HS-27A (cell line): ENCODE data around the gene CLIC5.

Source experiments
- DNase-seq: peaks from one replicate; pipeline ENCODE4 v3.0.0-alpha.2; 2012; ENCODE audit warnings: low read depth, missing footprints

CLIC5 gene

GRCh38 chr6:45892196-45892595 lies 123.5 kb downstream of the CLIC5 start:
- no peak for DNase-seq

- no peak for DNase-seq
These were observed 128.9 kb downstream of the CLIC5 start for GRCh38 chr6:45886776-45887175.

- DNase-seq: no peak
These were observed 131.3 kb downstream of the CLIC5 start for GRCh38 chr6:45884336-45884735.

GRCh38 chr6:45882671-45883070 lies 133.0 kb downstream of the CLIC5 start:
- no peak for DNase-seq

- DNase-seq: no peak
These were observed 133.8 kb downstream of the CLIC5 start for GRCh38 chr6:45881705-45882467.

- no peak for DNase-seq
These were observed 135.0 kb downstream of the CLIC5 start for GRCh38 chr6:45880676-45881075.

GRCh38 chr6:45880159-45880558 lies 135.5 kb downstream of the CLIC5 start:
- no peak for DNase-seq

GRCh38 chr6:45877970-45878590 lies 137.6 kb downstream of the CLIC5 start:
- no peak for DNase-seq

- DNase-seq: no peak
These were observed 142.8 kb downstream of the CLIC5 start for GRCh38 chr6:45872827-45873365.

- no peak for DNase-seq
These were observed 145.1 kb downstream of the CLIC5 start for GRCh38 chr6:45870531-45870930.

GRCh38 chr6:45864651-45865050 lies 151.0 kb downstream of the CLIC5 start:
- DNase-seq: no peak

- no peak for DNase-seq
These were observed 157.0 kb downstream of the CLIC5 start for GRCh38 chr6:45858691-45859090.

- DNase-seq: no peak
These were observed 157.8 kb downstream of the CLIC5 start for GRCh38 chr6:45857827-45858226.

- DNase-seq: no peak
These were observed 159.8 kb downstream of the CLIC5 start for GRCh38 chr6:45855642-45856394.

GRCh38 chr6:45854149-45854742 lies 161.4 kb downstream of the CLIC5 start:
- DNase-seq: no peak

- no peak for DNase-seq
These were observed 164.6 kb downstream of the CLIC5 start for GRCh38 chr6:45851034-45851400.

- DNase-seq: no peak
These were observed 165.2 kb downstream of the CLIC5 start for GRCh38 chr6:45850378-45851033.

- DNase-seq: no peak
These were observed 170.1 kb downstream of the CLIC5 start for GRCh38 chr6:45845567-45845966.

GRCh38 chr6:45844986-45845385 lies 170.7 kb downstream of the CLIC5 start:
- DNase-seq: no peak

- DNase-seq: no peak
These were observed 171.7 kb downstream of the CLIC5 start for GRCh38 chr6:45843848-45844521.

- DNase-seq: no peak
These were observed 174.6 kb downstream of the CLIC5 start for GRCh38 chr6:45841062-45841461.
